Neural crest cell (in vitro differentiated cells): ENCODE data around the gene SNED1. TPM values are rescaled to one million over a fixed set of nuclear protein-coding genes. Genes with fewer than 3 reads are reported as not detected.

Source experiments
- DNase-seq: peaks from one replicate; pipeline ENCODE4 v3.0.0; 2021; ENCODE audit warnings: low read depth, mixed read lengths, low spot score
- H3K27ac Mint-ChIP-seq: one replicate; pipeline ENCODE4 v1.8.0; 2021; ENCODE audit warnings: mild to moderate bottlenecking, mixed read lengths; ENCODE audit not compliant: unreplicated experiment
- H3K27me3 Mint-ChIP-seq: 2 replicates; pipeline ENCODE4 v1.8.0; 2021; ENCODE audit warnings: low read depth, mild to moderate bottlenecking, mixed read lengths
- H3K36me3 Mint-ChIP-seq: 2 replicates; pipeline ENCODE4 v1.8.0; 2021; ENCODE audit warnings: low read depth, mild to moderate bottlenecking, mixed read lengths
- H3K4me1 Mint-ChIP-seq: 2 replicates; pipeline ENCODE4 v1.8.0; 2021; ENCODE audit warnings: mixed read lengths
- H3K4me3 Mint-ChIP-seq: one replicate; pipeline ENCODE4 v1.8.0; 2021; ENCODE audit warnings: mild to moderate bottlenecking, mixed read lengths
- H3K9me3 Mint-ChIP-seq: 2 replicates; pipeline ENCODE4 v1.8.0; 2021; ENCODE audit warnings: mixed read lengths
- CTCF ChIP-seq: fragments of 200-600 bp; sonication (generic); conservative IDR thresholded peaks from 2 replicates; pipeline ENCODE4 v1.5.0; 2021; ENCODE audit warnings: antibody characterized with exemption, mild to moderate bottlenecking
- total RNA-seq: library from RNA; stranded (reverse); gene quantifications from 2 replicates; pipeline ENCODE4 v1.2.1, GENCODE V29; 2021

SNED1 gene
- total RNA-seq, 1 donor from 2014 or later, result 0.30 TPM

GRCh38 chr2:241072553-241073165 lies 74.2 kb downstream of the SNED1 start:
- Mint-ChIP-seq H3K27ac (no peak overlapping the region), H3K36me3 (no peaks in the 10 kb centered on the region), H3K4me3 (no peak overlapping the region)

DNA sequence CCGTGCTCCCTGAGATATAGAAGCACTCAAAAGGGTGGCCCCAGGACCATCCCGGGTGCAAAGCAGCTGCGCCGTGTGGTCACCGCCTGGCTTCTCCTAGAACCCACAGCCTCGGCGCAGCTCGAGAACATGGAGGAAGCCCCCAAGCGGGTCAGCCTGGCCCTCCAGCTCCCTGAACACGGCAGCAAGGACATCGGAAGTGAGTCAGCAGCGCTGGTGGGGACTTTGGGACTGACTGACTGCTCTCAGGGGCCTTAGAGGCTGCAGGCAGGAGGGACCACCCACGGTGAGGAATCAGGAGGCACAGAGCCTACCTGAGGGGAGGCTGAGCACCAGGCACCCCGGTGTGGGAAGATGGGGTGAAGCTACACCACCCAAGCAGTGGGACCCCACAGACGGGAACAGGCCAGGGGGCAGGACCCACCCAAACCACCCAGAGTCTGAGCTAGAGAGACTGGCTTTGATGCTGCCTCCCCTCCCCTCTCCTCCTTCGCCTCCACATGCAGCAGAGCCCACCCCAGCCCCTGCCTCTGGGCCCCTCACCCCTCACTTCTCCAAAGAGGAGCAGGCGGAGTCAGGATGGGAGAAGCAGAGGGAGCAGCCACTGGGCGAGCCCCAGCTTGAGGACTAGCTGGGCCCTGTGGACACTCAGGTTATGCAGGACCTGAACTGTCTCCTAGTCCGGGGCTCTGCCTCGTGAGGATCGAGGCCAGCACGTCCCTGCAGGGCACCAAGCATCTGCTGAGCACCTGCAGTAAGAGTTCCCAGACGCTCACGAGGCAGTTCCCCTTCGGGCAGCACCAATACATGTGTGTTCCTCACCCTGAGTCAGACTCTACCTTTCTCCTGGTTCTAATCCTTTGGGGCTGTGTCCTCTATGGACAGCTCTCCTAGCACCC lies 75.0 kb downstream of the SNED1 start:
- no peak for DNase-seq
- no peaks in the 10 kb centered on the region for H3K27me3 Mint-ChIP-seq
- H3K27ac Mint-ChIP-seq, result no peak overlapping the region
- no peaks in the 10 kb centered on the region for H3K4me1 Mint-ChIP-seq
- TF ChIP-seq CTCF, result no peak
- H3K4me3 Mint-ChIP-seq, result no peak overlapping the region
- no peaks in the 10 kb centered on the region for H3K36me3 Mint-ChIP-seq
- no peaks in the 10 kb centered on the region for H3K9me3 Mint-ChIP-seq

More at GRCh38 chr2:241072553-241073165, 74.2 kb downstream of the SNED1 start:
- Mint-ChIP-seq H3K4me1 (no peaks in the 10 kb centered on the region), H3K9me3 (no peaks in the 10 kb centered on the region), H3K27me3 (no peaks in the 10 kb centered on the region)
- no peak for TF ChIP-seq CTCF
- DNase-seq, result no peak

DNA sequence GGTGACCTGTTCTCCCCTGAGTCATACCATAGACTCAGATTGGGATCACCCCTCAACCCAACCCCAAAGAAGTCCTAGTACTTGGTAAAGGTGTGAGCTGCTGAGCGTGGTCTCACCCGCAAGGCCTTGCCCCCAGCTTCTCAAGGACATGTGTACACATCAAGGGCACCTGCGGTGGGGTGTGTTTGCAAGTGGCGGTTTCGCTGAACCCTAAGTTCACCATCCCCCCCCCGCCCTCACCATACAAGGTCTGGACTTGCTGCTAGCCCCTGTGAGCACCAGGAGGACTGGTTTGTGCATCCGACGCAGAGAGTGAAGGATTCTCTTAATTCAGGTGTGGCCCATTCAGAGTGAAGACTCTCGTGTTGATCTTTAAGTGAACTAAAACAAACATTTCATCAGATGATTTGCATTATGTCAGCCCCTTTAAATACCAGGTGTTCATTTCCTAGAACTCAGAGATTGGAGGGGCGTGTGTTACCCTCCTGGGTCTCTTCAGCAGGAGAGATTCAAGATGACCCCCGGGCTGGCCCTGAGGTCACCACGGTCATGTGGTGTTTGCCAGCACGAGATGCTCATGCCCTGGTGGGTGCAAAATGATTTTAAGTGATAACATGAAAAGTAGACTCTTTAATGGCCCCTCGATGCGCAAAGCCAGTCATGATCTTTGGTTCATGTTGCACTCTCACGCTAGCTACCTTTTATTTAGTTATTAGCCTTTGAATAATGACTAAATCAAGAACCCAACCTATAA lies 75.8 kb downstream of the SNED1 start:
- H3K36me3 Mint-ChIP-seq, result no peaks in the 10 kb centered on the region
- no peak overlapping the region for H3K4me3 Mint-ChIP-seq

DNA sequence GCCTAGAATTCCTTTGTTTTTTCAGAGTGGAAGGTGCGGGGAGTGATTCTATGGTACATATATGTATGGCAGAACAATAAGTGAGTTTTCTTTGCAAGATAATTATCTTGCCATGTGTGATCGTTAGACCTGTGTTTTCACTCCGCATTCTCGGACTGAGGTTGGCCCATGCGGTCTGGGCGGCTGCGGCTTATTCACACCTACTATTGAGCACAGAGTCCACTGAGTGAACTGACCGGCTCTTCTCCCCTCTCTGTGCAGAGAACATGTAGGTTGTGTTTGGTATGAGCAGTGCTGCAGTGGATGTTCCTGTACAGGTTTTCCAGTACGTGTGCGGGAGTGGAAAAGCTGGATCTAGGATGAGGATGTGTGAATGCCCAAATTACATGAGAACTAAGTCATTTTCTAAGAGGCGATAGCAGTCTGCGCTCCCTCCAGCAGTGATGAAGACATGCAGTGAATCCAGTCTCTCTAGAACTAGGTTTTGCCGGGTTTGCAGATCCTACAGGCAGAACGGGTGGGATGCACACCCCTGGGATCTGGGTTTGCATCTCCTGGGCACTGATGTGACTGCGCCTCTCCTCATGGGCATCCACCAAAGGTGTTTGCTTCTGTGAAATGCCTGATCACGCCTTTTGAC lies 76.6 kb downstream of the SNED1 start:
- no peak overlapping the region for H3K4me3 Mint-ChIP-seq
- H3K36me3 Mint-ChIP-seq, result no peaks in the 10 kb centered on the region
- H3K27ac Mint-ChIP-seq, result no peak overlapping the region
- no peaks in the 10 kb centered on the region for H3K9me3 Mint-ChIP-seq
- no peaks in the 10 kb centered on the region for H3K27me3 Mint-ChIP-seq
- DNase-seq, result no peak
- no peak for TF ChIP-seq CTCF
- H3K4me1 Mint-ChIP-seq, result no peaks in the 10 kb centered on the region

More for the DNA sequence above, 75.8 kb downstream of the SNED1 start:
- DNase-seq, result no peak
- H3K27ac Mint-ChIP-seq, result no peak overlapping the region
- H3K9me3 Mint-ChIP-seq, result no peaks in the 10 kb centered on the region
- H3K27me3 Mint-ChIP-seq, result no peaks in the 10 kb centered on the region
- no peak for TF ChIP-seq CTCF
- no peaks in the 10 kb centered on the region for H3K4me1 Mint-ChIP-seq
